ENCODE measurements around the gene VCL.
"Not testable (repeated sequence)": the region's sequence is repeated elsewhere in the genome, so short reads cannot be mapped to it uniquely, and the experiment has no call there.

VCL gene

GRCh38 chr10:74011017-74011416 lies 13.1 kb downstream of the VCL start:
- no peak for DNase-seq

DNA sequence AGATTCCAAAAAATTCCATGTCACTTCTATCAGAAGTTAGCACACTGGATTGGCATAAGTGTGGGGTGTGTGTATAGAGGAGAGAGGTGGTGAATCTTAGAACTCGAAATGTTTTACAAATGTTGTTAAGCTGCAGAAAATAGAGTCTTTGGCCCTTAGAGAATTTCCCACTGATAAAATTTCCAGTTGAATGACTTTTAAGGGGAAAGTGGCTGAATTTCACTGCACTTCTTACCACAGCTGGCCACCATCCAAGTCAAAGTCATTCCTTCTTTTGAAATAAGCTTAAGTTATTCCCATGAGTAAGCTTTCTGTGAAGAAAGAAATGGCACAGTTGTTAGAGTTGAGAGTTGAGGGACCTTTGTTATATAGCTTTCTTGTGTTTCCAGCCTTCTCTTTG lies 13.9 kb downstream of the VCL start:
- DNase-seq = no peak

- DNase-seq = no peak
These were observed 14.6 kb downstream of the VCL start for GRCh38 chr10:74012480-74012879.

GRCh38 chr10:74013004-74013403 lies 15.1 kb downstream of the VCL start:
- DNase-seq = no peak

GRCh38 chr10:74014574-74014973 lies 16.7 kb downstream of the VCL start:
- not testable (repeated sequence) for DNase-seq

GRCh38 chr10:74018241-74018640 lies 20.3 kb downstream of the VCL start:
- DNase-seq = no peak

- no peak for DNase-seq
These were observed 23.5 kb downstream of the VCL start for GRCh38 chr10:74021248-74022055.

GRCh38 chr10:74022926-74023629 lies 25.2 kb downstream of the VCL start:
- DNase-seq = no peak

- no peak for DNase-seq
These were observed 26.7 kb downstream of the VCL start for GRCh38 chr10:74024600-74024999.

DNA sequence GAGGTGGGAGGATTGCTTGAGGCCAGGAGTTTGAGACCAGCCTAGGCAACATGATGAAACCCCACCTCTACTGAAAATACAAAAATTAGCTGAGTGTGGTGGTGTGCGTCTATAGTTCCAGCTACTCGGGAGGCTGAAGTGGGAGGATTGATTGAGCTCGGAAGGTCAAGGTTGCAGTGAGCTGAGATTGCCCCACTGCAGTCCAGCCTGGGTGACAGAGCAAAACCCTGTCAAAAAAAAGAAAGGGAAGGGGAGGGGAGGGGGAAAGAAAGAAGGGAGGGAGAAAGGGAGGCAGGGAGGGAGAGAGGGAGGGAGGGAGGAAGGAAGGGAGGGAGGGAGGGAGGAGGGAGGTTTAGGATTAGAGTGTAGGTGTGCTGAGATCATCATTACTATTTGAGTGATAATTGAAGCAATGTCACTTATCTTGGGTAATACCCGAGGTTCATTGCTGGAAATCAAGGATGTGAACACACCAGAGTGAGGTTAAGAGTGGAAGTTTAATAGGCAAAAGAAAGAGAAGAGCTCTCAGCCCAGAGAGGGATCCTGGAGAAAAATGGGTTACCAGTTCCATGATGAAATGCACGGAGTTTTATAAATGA lies 27.6 kb downstream of the VCL start:
- DNase-seq = no peak

- DNase-seq = no peak
These were observed 28.6 kb downstream of the VCL start for GRCh38 chr10:74026428-74027015.

DNA sequence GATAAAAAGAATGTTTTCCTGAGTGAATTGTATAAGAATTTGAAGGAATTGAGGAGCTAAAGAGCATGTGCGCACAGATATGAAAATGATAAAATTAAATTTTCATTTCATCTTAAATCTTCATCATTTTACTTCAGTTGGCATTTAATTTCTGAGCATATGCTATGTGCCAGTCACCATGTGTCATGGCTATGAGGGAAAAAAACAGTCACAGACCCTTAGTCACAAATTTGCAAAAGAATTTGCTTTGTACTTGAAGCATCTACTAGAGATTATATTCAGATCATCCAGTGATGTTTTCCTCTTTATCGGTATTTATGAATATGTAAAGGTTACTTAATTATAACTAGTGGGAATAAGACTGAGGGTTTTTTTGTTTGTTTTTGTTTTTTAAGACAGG lies 29.8 kb downstream of the VCL start:
- no peak for DNase-seq

- DNase-seq = no peak
These were observed 32.0 kb downstream of the VCL start for GRCh38 chr10:74029943-74030342.

DNA sequence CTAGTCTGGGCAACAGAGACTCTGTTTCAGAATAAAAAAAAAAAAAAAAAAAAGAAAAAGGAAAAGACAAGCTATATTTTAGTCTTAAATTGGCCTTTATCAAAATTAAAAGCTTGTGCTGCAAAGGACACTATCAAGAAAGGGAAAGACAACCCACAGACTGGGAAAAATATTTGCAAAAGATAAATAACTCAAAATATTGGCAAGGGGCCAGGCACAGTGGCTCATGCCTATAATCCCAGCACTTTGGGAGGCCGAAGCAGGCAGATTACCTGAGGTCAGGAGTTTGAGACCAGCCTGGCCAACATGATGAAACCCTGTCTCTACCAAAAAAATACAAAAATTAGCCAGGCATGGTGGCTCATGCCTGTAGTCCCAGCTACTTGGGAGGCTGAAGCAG lies 34.3 kb downstream of the VCL start:
- DNase-seq = not testable (repeated sequence)

- no peak for DNase-seq
These were observed 35.2 kb downstream of the VCL start for GRCh38 chr10:74032900-74033655.

GRCh38 chr10:74033702-74034101 lies 35.8 kb downstream of the VCL start:
- DNase-seq = no peak

GRCh38 chr10:74034301-74034700 lies 36.4 kb downstream of the VCL start:
- no peak for DNase-seq

DNA sequence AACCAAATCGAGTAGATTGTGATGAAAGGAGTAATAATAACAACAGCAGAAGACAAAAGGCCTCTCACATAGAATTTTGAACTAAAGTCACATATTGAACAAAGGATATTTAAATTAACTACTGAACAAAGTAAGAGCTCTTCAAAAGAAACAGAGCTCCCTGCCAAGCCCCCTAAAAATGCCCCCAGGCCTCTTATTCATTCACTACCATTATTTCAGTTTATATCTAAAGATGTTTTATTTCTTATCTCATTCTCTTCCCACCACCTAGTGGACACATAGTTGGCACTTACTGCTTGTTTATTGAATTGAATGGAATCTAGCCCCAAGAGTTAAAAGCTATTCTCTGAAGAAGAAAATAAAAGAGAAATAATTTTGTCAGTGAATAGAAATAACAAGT lies 37.4 kb downstream of the VCL start:
- DNase-seq = no peak

GRCh38 chr10:74036474-74036873 lies 38.6 kb downstream of the VCL start:
- DNase-seq = no peak

DNA sequence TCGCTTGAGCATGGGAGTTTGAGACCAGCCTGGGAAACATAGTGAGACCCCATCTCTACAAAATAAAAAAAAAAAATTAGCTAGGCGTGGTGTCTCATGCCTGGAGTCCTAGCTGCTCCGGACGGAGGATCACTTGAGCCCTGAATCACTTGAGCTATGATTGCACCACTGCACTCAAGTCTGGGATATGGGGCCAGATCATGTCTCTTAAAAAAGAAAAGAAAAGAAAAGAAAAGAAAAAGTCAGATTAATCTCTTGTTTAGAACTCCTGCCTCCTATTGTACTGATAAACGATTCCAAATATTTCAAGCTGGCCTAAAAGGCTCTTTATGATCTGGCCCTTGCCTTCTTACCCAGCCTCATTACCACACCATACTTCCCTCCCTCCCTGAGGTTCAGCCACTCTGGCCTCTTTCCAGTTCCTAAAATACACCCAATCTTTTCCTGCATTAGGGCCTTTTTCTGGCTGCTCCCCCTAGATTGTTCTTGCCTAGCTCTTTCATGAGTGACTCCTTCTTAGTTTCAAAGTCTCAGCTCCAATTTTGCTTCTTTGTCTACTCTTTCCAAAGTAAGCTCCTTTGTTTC lies 41.7 kb downstream of the VCL start:
- DNase-seq = no peak

DNA sequence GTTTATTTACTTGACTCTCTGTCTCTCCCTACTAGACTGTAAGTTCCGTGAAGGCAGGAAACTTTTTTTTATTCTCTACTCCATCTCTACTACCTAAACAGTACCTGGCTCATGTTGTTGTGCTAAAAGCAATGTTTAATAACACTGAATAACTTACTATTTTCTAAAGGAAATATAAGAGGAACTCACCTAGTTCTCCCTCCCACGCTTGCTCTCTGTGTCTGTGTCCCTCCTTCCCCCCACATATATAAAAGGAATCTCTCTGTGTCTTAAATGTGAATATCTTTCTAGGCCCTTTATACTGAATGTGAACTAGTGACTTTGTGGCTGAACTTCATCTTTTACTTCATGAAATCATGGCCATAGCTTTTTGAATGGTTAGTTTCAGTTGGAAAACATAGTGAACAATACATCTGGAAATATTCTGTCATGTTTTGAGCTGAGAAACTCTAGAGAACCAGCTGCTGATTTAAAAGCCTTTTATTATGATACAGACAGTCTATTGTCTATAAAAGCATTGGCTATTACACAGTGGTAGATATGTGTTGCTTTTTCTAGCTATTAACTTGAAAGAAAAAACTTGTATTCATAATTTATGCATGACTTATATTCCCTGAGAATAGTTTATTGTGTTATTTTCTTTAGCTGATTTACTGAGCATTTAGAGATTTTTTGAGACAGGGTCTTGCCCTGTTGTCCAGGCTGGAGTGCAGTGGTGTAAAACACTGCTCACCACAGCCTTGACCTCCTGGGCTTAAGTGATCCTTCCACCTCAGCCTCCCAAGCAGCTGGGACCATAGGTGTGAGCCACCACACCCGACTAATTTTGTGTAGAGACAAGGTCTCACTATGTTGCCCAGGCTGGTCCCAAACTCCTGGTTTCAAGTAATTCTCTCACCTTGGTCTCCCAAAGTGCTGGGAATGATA lies 42.5 kb downstream of the VCL start:
- DNase-seq = no peak
